HG03342 (cell line): Measurements from ENCODE around the gene PMP22.
"Not testable (repeated sequence)": the region's sequence is repeated elsewhere in the genome, so short reads cannot be mapped to it uniquely, and the experiment has no call there.

Experiments used
- ATAC-seq: cut with Tn5 transposase; IDR thresholded peaks from one replicate; pipeline ENCODE4 v1.9.1; 2021; ENCODE audit warnings: mild to moderate bottlenecking, moderate library complexity; ENCODE audit not compliant: unreplicated experiment

The PMP22 gene

GRCh38 chr17:15220785-15221184, 44.3 kb downstream of the PMP22 start:
- ATAC-seq = no peak

- no peak for ATAC-seq
Observed at GRCh38 chr17:15216481-15216880, 48.6 kb downstream of the PMP22 start.

GRCh38 chr17:15213381-15214087, 51.6 kb downstream of the PMP22 start:
- ATAC-seq = no peak

GRCh38 chr17:15210247-15210646, 54.9 kb downstream of the PMP22 start:
- no peak for ATAC-seq

- not testable (repeated sequence) for ATAC-seq
Observed at GRCh38 chr17:15203062-15203461, 62.1 kb downstream of the PMP22 start.

GRCh38 chr17:15200574-15200973, 64.6 kb downstream of the PMP22 start:
- ATAC-seq = not testable (repeated sequence)

GRCh38 chr17:15197229-15197628, 67.9 kb downstream of the PMP22 start:
- no peak for ATAC-seq

- no peak for ATAC-seq
Observed at GRCh38 chr17:15194859-15195277, 70.3 kb downstream of the PMP22 start.

GRCh38 chr17:15185625-15185991, 79.5 kb downstream of the PMP22 start:
- no peak for ATAC-seq

GRCh38 chr17:15184872-15185624, 80.1 kb downstream of the PMP22 start:
- ATAC-seq = no peak

GRCh38 chr17:15181816-15182215, 83.3 kb downstream of the PMP22 start:
- no peak for ATAC-seq

- ATAC-seq = no peak
Observed at GRCh38 chr17:15181333-15181732, 83.8 kb downstream of the PMP22 start.

- no peak for ATAC-seq
Observed at GRCh38 chr17:15180121-15180561, 85.0 kb downstream of the PMP22 start.
